Left lobe of liver (tissue), 2 donors: Measurements from ENCODE around the gene ABCG1. TPM values are rescaled to one million over a fixed set of nuclear protein-coding genes. Genes with fewer than 3 reads are reported as not detected.
A peak's percentile ranks its signal among the peaks of the same experiment; 100 is the strongest.
"Not testable (repeated sequence)": the region's sequence is repeated elsewhere in the genome, so short reads cannot be mapped to it uniquely, and the experiment has no call there.

Experiments used
- ATAC-seq: fragments of 200-7000 bp; cut with Tn5 transposase; one replicate; pipeline ENCODE4 v1.9.1; 2020; ENCODE audit warnings: mild to moderate bottlenecking, moderate library complexity
- DNase-seq: peaks from one replicate; pipeline ENCODE4 v3.0.0-alpha.2; 2020; ENCODE audit warnings: low spot score
- total RNA-seq: library from RNA; stranded (reverse); gene quantifications from one replicate; pipeline ENCODE4 v1.2.1, GENCODE V29; 2021
- donor health status: DM: no; HTN: no; CAD: no; lungs with moderate emphysema.
- donor health status: DM: no; HTN: yes; CAD: no.

The ABCG1 gene
- total RNA-seq = 4.7 TPM

GRCh38 chr21:42218836-42219605 is at the start of gene ABCG1:
TSS of gene ABCG1 (plus strand) at chr21:42219140. CDS start at chr21:42219263, 123 bp downstream.
- ATAC-seq (peak; percentile 76), DNase-seq (peak; percentile 61)

- DNase-seq (no peak), ATAC-seq (no peak)
Measured at GRCh38 chr21:42169758-42170157, 49.2 kb upstream of the ABCG1 start.

- no peak for ATAC-seq
- DNase-seq = peak; percentile 35
Measured at GRCh38 chr21:42171091-42172053, 47.6 kb upstream of the ABCG1 start.

GRCh38 chr21:42172596-42173483 is 46.1 kb upstream of the ABCG1 start:
- DNase-seq (no peak), ATAC-seq (no peak)

GRCh38 chr21:42174173-42174572 is 44.8 kb upstream of the ABCG1 start:
- ATAC-seq (no peak), DNase-seq (no peak)

GRCh38 chr21:42175110-42175710 is 43.7 kb upstream of the ABCG1 start:
- DNase-seq = no peak
- no peak for ATAC-seq

GRCh38 chr21:42176859-42177258 is 42.1 kb upstream of the ABCG1 start:
- ATAC-seq (no peak), DNase-seq (no peak)

- ATAC-seq = no peak
Measured at GRCh38 chr21:42179316-42179715, 39.6 kb upstream of the ABCG1 start.

GRCh38 chr21:42180001-42180400 is 38.9 kb upstream of the ABCG1 start:
- not testable (repeated sequence) for DNase-seq, ATAC-seq

More at GRCh38 chr21:42179316-42179715, 39.6 kb upstream of the ABCG1 start:
- DNase-seq = no peak

GRCh38 chr21:42182713-42183371 is 36.1 kb upstream of the ABCG1 start:
- ATAC-seq (no peak), DNase-seq (no peak)

- no peak for ATAC-seq
- no peak for DNase-seq
Measured at GRCh38 chr21:42183374-42184266, 35.3 kb upstream of the ABCG1 start.

GRCh38 chr21:42186591-42186990 is 32.3 kb upstream of the ABCG1 start:
- ATAC-seq (no peak), DNase-seq (no peak)

- DNase-seq (no peak), ATAC-seq (peak; percentile 68)
Measured at GRCh38 chr21:42187976-42188653, 30.8 kb upstream of the ABCG1 start.

- DNase-seq (no peak), ATAC-seq (no peak)
Measured at GRCh38 chr21:42188663-42189062, 30.3 kb upstream of the ABCG1 start.

- ATAC-seq = no peak
- no peak for DNase-seq
Measured at GRCh38 chr21:42189431-42189830, 29.5 kb upstream of the ABCG1 start.

GRCh38 chr21:42189860-42190485 is 29.0 kb upstream of the ABCG1 start:
- ATAC-seq (no peak), DNase-seq (no peak)

- ATAC-seq = no peak
Measured at GRCh38 chr21:42190486-42190863, 28.5 kb upstream of the ABCG1 start.

GRCh38 chr21:42191064-42191463 is 27.9 kb upstream of the ABCG1 start:
- ATAC-seq = no peak
- no peak for DNase-seq

More at GRCh38 chr21:42190486-42190863, 28.5 kb upstream of the ABCG1 start:
- no peak for DNase-seq
